Measurements from ENCODE around the gene DCST2.

DNA sequence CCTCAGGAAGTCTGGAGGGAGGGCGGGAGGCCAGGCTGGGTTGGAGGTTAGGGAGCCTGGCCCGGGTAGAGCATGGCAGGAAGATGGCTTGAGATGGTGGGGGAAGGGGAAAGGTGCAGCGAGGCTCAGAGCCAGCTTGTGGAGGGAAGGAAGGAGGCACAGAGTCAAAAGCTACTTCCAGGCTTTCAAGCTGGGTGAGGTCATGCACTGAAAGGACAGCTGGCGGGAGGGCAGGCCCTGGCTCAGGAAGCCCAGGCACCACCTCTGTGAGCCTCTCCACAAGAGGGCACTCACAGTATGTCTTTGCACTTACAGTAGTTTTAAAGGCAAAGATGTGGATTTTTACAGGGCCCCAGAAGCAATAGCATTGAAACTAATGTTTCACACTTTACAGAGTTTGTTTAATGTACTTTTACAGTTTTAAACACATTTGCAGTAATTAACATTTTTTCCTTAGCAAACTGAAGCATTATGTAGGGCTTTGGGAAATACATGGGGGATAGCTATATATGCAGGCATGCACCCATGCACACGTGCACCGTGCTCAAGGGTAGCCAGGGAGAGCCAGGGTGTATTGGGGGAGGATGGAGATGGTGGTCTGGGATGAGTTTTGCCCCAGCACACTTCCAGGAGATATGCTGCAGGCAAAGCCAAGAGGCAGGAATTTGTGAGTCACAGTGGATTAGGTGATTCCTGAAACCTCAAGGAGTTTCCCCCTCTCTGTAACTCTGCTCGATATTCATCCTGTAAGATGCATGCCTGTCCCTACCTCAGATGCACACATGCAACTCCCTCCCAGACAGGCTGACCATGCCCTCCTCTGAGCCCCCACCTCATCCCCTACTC is 11.5 kb upstream of the DCST2 start:
- TF ChIP-seq, protein P1, sequence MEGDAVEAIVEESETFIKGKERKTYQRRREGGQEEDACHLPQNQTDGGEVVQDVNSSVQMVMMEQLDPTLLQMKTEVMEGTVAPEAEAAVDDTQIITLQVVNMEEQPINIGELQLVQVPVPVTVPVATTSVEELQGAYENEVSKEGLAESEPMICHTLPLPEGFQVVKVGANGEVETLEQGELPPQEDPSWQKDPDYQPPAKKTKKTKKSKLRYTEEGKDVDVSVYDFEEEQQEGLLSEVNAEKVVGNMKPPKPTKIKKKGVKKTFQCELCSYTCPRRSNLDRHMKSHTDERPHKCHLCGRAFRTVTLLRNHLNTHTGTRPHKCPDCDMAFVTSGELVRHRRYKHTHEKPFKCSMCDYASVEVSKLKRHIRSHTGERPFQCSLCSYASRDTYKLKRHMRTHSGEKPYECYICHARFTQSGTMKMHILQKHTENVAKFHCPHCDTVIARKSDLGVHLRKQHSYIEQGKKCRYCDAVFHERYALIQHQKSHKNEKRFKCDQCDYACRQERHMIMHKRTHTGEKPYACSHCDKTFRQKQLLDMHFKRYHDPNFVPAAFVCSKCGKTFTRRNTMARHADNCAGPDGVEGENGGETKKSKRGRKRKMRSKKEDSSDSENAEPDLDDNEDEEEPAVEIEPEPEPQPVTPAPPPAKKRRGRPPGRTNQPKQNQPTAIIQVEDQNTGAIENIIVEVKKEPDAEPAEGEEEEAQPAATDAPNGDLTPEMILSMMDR (IDR thresholded peaks at IDR 0.05) = peak; percentile 18 to 80 (median 72)
- TF ChIP-seq POLR2A (IDR thresholded peaks at IDR 0.05) = no peak
